Stimulated activated CD8-positive, alpha-beta memory T cell treated with anti-CD3 and anti-CD28 coated beads, Interleukin-12 subunit alpha, Interleukin-12 subunit beta, amount 100 ng/mL, for 24 hours (primary cell): ENCODE measurements around the gene DEFB125.
"Not testable (repeated sequence)": the region's sequence is repeated elsewhere in the genome, so short reads cannot be mapped to it uniquely, and the experiment has no call there.

Experiments used
- DNase-seq: peaks from one replicate; pipeline ENCODE4 v3.0.0-alpha.2; 2020; ENCODE audit errors: extremely low read depth

The DEFB125 gene, protein sequence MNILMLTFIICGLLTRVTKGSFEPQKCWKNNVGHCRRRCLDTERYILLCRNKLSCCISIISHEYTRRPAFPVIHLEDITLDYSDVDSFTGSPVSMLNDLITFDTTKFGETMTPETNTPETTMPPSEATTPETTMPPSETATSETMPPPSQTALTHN

DNA sequence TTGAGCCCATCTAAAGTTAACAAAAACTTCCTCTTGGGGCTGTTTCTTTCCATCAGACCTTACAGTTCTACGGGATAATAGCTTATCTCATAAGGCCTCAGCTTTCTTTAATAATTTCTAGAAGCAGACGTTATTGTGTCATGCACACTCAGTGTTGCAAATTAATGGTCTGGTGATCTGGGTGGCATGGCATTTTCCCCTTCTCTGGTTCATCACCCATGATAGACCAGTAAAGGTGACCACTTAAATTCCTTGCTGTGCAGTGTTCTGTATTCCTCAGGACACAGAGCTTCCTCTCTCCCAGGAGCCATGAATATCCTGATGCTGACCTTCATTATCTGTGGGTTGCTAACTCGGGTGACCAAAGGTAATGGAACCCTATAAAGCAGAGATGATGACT is at the start of gene DEFB125:
DEFB125 (plus strand) TSS at position 272 of the 400 bp plus-strand sequence; CDS start at position 310, 38 bp downstream.
- no peak for DNase-seq

DNA sequence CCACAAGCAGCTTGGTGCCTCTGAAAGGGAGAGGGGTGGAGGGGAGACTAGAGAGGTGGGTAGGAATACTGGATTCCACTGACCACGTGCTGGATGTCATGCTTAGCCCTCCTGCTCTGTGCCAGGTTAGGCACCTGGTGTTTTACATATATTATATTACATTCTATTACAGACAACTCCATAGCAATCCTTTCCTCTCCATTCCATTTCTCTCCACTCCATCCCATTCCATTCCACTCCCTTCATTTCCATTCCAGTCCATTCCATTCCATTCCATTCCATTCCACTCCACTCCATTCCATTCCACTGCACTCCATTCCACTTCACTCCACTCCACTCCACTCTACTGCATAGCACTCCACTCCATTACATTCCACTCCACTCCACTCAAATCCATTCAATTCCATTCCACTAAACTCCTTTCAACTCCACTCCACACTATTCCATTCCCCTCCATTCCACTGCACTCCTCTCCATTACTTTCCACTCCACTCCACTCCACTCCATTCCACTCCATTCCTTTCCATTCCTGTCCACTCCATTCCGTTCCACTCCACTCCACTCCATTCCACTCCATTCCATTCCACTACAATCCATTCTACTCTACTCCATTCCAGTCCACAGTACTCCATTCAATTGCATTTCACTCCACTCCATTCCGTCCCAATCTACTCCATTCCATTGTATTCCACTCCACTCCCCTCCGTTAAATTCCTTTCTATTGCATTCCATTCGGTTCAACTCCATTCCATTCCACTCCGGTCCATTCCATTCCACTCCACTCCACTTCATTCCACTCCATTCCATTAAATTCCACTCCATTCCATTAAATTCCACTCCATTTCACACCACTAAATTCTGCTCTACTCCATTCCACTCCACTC is 27.2 kb upstream of the DEFB125 start:
- DNase-seq = no peak

DNA sequence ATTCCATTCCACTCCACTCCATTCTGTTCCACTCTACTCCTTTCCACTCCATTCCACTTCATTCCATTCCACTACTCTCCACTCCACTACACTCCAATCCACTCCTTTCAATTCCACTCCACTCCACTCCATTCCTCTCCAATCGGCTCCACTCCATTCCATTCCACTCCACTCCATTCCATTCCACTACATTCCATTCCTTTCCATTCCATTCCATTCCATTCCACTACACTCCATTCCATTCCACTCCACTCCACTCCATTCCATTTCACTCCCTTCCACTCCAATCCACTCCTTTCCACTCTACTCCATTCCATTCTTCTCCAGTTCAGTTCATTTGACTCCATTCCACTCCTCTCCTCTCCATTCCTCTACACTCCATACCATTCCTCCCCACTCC is 26.2 kb upstream of the DEFB125 start:
- DNase-seq = no peak

DNA sequence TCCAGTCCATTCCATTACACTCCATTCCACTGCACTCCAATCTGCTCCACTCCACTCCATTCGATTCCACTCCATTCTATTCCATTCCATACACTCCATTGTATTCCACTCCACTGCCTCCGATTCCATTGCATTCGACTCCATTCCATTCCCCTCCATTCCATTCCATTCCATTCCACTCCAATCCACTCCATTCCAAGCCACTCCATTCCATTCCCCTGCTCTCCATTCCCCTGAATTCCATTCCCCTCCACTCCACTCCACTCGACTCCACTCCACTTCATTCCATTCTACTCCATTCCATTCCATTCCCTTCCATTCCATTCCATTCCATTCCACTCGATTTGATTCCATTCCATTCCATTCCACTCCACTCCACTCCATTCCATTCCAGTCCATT is 25.7 kb upstream of the DEFB125 start:
- DNase-seq = no peak

DNA sequence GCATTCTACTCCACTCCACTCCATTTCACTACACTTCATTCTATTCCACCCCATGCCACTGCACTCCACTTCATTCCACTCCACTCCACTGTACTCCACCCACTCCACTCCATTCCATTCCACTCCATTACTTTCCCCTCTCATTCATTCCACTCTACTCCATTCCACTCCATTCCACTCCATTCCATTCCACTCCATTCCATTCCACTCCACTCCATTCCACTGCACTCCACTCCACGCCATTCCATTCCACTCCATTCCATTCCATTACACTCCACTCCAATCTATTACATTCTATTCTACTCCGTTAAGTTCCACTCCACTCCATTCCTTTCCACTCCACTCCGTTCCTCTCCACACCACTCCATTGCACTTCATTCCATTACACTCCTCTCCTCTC is 25.0 kb upstream of the DEFB125 start:
- no peak for DNase-seq

DNA sequence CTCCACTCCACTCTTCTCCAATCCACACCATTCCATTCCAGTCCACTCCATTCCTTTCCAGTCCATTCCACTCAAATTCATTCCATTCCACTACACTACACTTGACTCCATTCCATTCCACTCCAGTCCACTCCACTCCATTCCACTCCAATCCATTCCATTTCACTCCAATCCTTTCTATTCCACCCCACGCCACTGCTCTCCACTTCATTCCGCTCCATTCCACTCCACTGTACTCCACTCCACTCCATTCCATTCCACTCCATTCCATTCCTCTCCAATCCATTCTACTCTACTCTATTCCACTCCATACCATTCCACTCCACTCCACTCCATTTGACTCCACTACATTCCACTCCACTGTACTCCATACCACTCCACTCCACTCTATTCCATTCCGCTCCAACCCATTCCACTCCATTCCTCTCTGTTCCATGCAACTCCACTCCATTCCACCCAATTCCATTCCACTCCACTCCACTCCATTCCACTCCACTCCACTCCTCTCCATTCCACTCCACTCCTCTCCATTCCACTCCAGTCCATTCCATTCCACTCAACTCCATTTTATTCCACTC is 23.4 kb upstream of the DEFB125 start:
- DNase-seq = no peak

DNA sequence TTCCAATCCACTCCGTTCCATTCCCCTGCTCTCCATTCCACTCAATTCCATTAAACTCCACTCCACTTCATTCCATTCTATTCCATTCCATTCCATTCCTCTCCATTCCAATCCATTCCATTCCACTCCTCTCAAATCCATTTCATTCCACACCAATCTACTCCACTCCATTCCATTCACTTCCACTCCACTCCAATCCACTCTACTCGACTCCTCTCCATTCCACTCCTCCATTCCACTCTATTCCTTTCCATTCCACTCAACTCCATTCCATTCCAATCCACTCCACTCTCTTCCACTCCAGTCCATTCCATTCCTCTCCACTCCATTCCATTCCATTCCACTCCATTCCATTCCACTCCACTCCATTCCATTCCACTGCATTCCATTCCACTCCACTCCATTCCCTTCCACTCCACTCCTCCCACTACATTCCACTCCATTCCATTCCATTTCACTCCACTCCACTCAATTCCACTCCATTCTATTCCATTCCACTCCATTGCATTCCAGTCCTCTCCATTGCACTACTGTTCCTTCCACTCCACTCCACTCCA is 22.6 kb upstream of the DEFB125 start:
- DNase-seq = no peak

DNA sequence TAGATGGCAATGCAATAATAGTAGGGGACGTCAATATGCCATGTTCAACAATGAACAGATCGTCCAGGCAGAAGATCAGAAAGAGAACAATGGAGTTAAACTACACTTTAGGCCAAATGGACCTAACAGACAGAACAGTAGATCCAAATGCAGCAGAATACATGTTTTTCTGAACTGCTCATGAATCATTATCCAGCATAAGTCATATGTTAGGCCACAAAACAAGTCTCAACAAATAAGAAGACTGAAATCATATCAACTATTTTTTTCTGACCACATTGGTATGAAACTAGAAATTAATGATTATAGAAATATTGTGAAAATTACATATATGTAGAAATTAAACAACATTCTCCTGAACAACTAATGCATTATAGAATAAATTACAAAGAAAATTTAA is 10.2 kb upstream of the DEFB125 start:
- DNase-seq = no peak

DNA sequence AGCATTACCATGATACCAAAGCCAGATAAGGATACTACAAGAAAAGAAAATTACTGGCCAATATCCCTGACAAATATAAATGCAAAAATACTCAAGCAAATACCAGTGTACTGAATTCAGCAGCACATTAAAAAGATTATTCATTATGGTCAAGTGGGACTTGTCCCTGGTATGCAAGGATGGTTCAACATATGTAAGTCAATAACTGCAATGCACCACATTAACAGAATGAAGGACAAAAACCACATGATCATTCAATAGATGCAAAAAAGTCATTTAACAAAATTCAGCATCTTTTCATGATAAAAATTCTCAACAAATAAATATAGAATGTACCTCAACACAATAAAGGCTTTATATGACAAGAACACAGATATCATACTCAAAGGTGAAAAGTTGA is 9.1 kb upstream of the DEFB125 start:
- DNase-seq = no peak

DNA sequence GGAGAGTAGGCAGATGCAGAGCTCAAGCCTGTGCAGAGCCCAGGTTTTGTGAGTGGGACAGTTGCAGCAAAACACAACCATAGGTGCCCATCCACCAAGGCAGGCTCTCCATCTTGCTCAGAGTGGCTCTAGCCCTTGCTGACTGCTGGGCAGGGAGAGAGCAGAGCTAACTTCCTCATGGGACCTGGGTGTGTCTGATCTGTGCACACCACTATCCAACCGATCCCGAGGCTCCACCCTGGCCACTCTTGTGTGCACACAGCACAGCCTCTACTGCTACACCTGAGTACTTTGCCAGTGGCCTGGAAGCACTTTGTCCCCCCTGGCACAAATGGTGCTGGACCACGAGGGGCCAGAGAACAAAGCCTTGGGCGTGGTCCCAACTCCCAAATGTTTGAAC is 7.9 kb upstream of the DEFB125 start:
- no peak for DNase-seq

DNA sequence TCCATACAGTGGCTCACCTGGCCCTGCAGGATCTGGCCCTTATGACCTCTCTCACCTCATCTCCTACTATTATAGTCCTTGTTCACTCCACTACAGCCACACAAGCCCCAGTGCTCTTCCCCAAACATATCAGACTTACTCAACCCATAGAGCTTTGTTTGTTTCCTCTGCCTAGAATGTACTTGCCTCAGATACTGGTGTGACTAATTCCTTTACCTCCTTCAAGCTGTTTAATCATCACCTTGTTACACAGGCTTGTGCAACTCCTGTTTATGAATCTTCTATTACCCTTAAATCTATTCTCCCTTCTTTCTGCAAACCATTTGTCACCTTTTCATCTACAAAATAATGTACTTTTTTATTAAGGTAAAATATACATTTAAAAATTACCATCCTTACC is 3.2 kb downstream of the DEFB125 start:
- DNase-seq = no peak

DNA sequence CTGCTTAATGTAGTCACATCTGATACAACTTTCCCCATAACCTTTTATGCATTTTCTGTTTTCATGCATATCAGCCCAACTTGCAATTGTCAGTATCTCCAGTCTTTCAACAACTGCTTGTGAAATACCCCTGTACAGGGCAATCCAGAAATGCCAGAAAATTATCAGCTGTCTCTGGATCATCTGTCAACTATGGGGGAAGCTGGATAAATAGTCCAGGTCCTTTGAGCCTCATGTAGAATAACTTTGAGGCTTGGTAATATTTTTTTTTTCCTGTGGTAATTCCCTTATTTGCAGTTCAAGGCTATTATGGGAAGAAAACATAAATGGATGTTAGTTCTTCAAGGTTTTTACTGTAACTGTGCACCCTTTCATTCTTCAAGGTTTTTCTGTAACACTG is 6.2 kb downstream of the DEFB125 start:
- DNase-seq = no peak

DNA sequence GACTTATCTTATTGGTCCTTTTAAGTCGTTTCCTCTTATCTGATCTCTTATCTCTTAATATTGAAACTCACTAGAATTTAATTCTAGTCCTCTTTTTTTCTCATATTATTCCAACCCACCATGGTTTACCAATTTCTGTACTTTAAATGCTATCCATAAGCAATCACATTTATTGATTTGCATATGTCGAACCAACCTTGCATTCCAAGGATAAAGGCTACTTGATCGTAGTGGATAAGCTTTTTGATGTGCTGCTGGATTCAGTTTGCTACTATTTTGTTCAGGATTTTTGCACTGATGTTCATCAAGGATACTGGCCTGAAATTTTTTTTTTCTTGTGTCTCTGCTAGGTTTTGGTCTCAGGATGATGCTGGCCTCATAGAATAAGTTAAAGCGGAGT is 7.7 kb downstream of the DEFB125 start:
- no peak for DNase-seq

DNA sequence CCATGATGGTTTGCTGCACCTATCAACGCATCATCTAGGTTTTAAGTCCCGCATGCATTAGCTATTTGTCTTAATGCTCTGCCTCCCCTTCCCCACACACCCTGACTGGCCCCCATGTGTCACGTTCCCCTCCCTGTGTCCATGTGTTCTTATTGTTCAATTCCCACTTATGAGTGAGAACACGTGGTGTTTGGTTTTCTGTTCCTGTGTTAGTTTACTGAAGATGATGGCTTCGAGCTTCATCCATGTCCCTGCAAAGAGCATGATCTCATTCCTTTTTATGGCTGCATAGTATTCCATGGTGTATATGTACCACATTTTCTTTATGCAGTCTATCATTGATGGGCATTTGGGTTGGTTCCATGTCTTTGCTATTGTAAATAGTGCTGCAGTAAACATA is 10.2 kb downstream of the DEFB125 start:
- not testable (repeated sequence) for DNase-seq

DNA sequence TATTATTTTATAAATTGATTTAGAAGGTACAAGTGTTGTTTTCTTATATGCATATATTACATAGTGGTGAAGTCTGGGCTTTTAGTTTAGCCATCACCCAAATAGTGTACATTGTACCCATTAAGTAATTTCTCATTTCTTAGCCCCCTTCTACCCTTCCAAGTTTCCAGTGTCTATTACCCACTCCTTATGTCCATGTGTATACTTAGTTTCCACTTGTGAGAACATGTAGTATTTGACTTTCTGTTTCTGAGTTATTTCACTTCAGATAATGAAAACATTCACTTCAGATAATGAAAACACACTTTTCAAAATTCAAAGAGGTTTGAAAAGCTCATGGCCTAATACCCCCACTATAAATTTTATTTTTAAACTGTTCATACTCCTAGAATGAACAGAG is 14.5 kb downstream of the DEFB125 start:
- DNase-seq = no peak

DNA sequence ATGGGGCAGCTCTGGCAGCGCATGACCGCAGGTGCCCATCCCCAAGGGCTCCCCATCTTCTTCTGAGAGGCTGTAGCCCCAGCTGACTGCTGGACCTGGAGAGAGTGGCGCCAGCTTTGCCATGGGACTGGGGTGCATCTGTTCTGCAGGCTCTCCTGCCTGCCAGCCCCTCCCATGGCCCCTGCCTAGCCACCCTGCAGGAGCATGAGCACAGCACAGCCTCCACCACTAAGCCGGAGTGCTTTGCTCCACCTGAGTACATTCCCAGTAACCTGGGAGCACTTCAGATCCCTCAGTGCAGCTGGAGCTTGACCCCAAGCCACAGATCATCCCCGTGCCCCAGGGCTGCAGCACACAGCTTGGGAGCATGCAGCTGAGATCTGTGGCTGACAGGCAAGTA is 16.0 kb downstream of the DEFB125 start:
- no peak for DNase-seq

DNA sequence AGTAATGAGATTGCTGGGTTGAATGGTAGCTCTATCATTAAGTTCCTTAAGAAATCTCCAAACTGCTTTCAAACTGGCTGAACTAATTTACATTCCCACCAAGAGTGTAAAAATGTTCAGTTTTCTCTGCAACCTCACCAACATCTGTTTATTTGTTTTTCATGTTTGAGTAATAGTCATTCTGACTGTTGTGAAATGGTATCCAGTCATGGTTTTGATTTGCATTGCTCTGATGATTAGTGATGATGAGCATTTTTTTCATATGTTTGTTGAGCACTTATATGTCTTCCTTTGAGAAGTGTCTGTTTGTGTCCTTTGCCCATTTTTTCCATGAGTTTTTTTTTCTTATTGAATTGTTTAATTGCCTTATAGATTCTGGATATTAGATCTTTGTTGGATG is 24.9 kb downstream of the DEFB125 start:
- no peak for DNase-seq

DNA sequence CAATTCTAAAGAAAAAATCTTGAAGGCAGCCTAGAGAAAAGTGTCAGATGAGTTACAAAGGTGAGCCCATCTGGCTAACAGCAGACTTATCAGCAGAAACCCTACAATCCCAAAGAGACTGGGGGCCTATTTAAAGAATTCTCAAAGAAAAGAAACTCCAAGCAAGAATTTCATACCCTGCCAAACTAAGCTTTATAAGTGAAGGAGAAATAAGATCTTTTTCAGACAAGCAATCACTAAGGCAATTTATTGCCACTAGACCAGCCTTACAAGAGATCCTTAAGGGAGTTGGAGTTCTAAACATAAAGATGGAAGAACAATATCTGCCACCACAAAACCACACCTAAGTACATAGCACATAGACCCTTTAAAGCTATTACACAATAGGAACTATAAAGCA is 30.0 kb downstream of the DEFB125 start:
- no peak for DNase-seq

DNA sequence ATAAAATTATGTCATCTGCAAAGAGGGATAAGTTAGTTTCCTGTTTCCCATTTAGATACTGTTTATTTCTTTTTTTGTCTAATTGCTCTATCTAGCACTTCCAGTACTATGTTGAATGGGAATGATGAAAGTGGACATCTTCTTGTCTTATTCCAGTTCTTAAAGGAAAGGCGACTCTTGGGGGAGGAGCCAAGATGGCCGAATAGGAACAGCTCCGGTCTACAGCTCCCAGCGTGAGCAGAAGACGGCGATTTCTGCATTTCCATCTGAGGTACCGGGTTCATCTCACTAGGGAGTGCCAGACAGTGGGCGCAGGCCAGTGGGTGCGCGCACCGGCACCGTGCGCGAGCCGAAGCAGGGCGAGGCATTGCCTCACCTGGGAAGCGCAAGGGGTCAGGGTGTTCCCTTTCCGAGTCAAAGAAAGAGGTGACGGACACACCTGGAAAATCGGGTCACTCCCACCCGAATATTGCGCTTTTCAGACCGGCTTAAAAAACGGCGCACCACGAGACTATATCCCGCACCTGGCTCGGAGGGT is 42.4 kb downstream of the DEFB125 start:
- not testable (repeated sequence) for DNase-seq

DNA sequence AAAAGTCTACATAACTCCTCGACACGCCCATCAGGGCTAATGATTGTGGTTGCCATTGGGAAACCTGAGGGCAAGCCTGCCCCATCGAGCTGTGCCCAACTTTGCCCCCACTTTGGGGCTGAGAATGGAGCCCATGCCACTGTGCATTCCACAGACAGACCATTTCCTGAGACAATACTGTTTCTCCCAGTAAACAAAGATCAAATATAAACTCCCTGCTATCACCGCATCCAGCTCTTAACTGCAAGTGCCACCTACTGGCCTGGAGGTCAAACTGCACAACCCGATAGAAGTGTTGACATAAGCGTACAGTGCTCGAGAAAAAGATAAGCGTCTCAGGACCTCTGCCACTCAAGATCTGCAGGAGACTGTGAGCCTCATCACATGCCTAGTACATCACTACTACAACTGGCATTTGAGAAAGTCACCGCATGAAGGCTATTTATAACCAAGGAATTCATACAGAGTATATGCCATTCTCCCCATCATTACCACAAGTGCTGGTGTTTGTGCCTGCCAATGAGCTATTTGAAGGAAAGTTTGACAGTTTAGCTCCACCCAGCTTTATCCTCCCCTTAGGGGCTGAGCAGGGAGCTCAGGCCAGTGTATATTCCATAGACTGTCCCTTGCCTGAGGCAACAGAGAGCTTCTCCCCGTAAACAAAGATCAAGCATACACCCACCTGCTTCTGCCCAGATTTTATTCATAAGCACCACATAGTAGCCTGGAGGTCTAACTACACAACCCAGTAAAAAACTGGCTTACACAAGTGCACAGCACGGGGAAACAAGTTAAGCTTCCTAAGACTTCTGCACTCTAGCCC is 50.4 kb downstream of the DEFB125 start:
- DNase-seq = no peak

DNA sequence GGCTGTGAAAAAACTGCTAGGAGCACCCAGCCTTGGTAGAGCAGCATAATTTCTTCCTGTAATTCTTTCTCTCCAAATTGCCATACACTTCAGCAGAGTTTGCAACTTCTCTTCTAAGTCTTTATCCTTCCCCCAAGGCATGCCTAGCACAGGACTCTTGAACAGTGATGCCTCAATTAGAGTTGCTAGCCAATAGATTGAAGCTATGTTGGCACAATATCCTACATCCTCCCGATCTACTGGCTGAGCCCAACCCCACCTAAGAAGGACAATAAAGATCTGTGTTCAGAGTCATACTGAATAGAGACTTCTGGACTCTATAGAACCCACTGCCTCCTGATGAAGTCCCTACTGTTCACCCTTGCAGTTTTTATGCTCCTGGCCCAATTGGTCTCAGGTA is 54.8 kb downstream of the DEFB125 start, which contains the start of gene DEFB126:
DEFB126 (plus strand) TSS at position 301 of the 400 bp plus-strand sequence; CDS start at position 340, 39 bp downstream.
- no peak for DNase-seq

DNA sequence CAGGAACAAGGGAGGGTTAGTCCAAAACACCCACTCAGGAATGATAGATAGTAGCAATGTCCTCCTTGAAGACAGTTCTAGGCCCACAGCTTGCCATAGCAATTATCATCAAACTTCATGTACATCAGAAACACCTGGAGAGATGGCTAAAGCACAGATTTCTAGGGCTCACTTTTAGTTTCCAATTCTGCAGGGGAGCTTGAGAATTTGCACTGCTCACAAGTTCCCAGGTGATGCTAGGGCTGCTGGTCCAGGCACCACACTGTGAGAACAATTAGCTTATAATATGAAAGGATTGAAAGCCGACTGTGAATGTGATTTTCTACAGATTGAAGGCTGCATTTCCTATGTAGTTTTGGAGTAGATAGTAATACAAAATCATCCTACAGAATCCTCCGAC is 58.4 kb downstream of the DEFB125 start:
- DNase-seq = no peak
